ENCODE measurements around the gene SULT1A3. TPM values are rescaled to one million over a fixed set of nuclear protein-coding genes. Genes with fewer than 3 reads are reported as not detected.
"Not testable (repeated sequence)": the region's sequence is repeated elsewhere in the genome, so short reads cannot be mapped to it uniquely, and the experiment has no call there.

The SULT1A3 gene
- total RNA-seq, 2 experiments from 2014 or later = 11.6 to 12.7 TPM

GRCh38 chr16:30248379-30248778 is 49.3 kb downstream of the SULT1A3 start, which contains the start of gene NPIPB13:
Gene NPIPB13, minus strand, starts transcription at chr16:30248479. Its CDS starts 2,906 bp downstream, at chr16:30245573.
- POLR2A ChIA-PET, CTCF ChIA-PET: not testable (repeated sequence)

Other genes with a start within 250 kb of the SULT1A3 start
- gene TMEM219, start 237.2 kb upstream of the SULT1A3 start, total RNA-seq = 10 to 100 TPM; 40.0 to 40.2 TPM
- 10 to 100 TPM; 38.8 to 39.1 TPM for gene TAOK2, start 225.4 kb upstream of the SULT1A3 start, total RNA-seq
- gene HIRIP3, start 203.6 kb upstream of the SULT1A3 start, total RNA-seq = 10 to 100 TPM; 46.1 to 46.2 TPM
- gene INO80E, start 203.0 kb upstream of the SULT1A3 start, total RNA-seq = 100 to 1,000 TPM; 119 to 123 TPM
- gene DOC2A, start 188.2 kb upstream of the SULT1A3 start, total RNA-seq = under 1 TPM; 0.70 to 0.84 TPM
- not detected for gene C16orf92, start 176.1 kb upstream of the SULT1A3 start, total RNA-seq
- gene TLCD3B, start 168.0 kb upstream of the SULT1A3 start, total RNA-seq = 1 to 10 TPM; 1.1 to 1.4 TPM
- 1,000 to 10,000 TPM; 2,600 to 2,646 TPM for gene ALDOA, start 133.5 kb upstream of the SULT1A3 start, total RNA-seq
- 100 to 1,000 TPM; 125 to 137 TPM for gene PPP4C, start 123.3 kb upstream of the SULT1A3 start, total RNA-seq
- gene TBX6, start 107.3 kb upstream of the SULT1A3 start, total RNA-seq = 1 to 10 TPM; 1.5 to 1.7 TPM
- gene YPEL3, start 103.0 kb upstream of the SULT1A3 start, total RNA-seq = 10 to 100 TPM; 13.3 to 13.6 TPM
- 1 to 10 TPM; 3.4 to 4.3 TPM for gene GDPD3, start 85.7 kb upstream of the SULT1A3 start, total RNA-seq
- 10 to 100 TPM; 38.7 to 40.8 TPM for gene MAPK3, start 76.0 kb upstream of the SULT1A3 start, total RNA-seq
- gene CORO1A, start 15.7 kb upstream of the SULT1A3 start, total RNA-seq = 100 to 1,000 TPM; 971 to 991 TPM
- gene BOLA2B, start 5.6 kb upstream of the SULT1A3 start, total RNA-seq = 100 to 1,000 TPM; 266 to 297 TPM
- gene SLX1A, start 5.4 kb upstream of the SULT1A3 start, total RNA-seq = 10 to 100 TPM; 62.6 to 72.6 TPM
- gene NPIPB13, start 49.2 kb downstream of the SULT1A3 start, total RNA-seq = 1 to 10 TPM; 7.7 to 8.6 TPM
- gene CD2BP2, start 156.1 kb downstream of the SULT1A3 start, total RNA-seq = 10 to 100 TPM; 77.8 to 80.4 TPM
- gene TBC1D10B, start 171.2 kb downstream of the SULT1A3 start, total RNA-seq = 10 to 100 TPM; 56.9 to 57.8 TPM
- 1 to 10 TPM in 1 of 2 experiments, under 1 TPM in 1; 0.80 to 1.6 TPM for gene MYL11, start 175.5 kb downstream of the SULT1A3 start, total RNA-seq
- gene SEPTIN1, start 183.3 kb downstream of the SULT1A3 start, total RNA-seq = 100 to 1,000 TPM; 186 to 194 TPM
- gene ZNF48, start 196.2 kb downstream of the SULT1A3 start, total RNA-seq = 10 to 100 TPM; 16.9 to 18.2 TPM
- gene ZNF771, start 208.4 kb downstream of the SULT1A3 start, total RNA-seq = 1 to 10 TPM; 7.5 to 8.3 TPM
- gene DCTPP1, start 230.8 kb downstream of the SULT1A3 start, total RNA-seq = 100 to 1,000 TPM; 182 TPM
- 10 to 100 TPM; 70.8 to 71.3 TPM for gene SEPHS2, start 246.6 kb downstream of the SULT1A3 start, total RNA-seq